SK-N-SH (cell line): ENCODE data around the gene SLC66A2. TPM values are rescaled to one million over a fixed set of nuclear protein-coding genes. Genes with fewer than 3 reads are reported as not detected.

ENCODE experiments used
- CTCF ChIA-PET: fragments of 300-600, 350-600 bp; formaldehyde crosslinking; extraction: SDS; loops from one replicate; lab custom pipeline; 2021; lab: Yijun Ruan, JAX
- POLR2A ChIA-PET: fragments of 350-600 bp; sonication (Branson Sonifier 250); formaldehyde crosslinking; extraction: SDS; loops from one replicate; lab custom pipeline; 2020; ENCODE audit warnings: antibody characterized with exemption, inconsistent platforms; lab: Yijun Ruan, JAX
- DNase-seq: peaks from one replicate; pipeline ENCODE4 v3.0.0; 2012
- H2AFZ ChIP-seq: fragments of 200-600 bp; sonication (generic); 2 replicates; pipeline ENCODE4 v1.8.1; 2016; ENCODE audit warnings: antibody characterized with exemption, mild to moderate bottlenecking, low read depth
- H3F3A ChIP-seq: fragments of 200-600 bp; sonication (generic); replicated peaks from 2 replicates; pipeline ENCODE3; 2016; ENCODE audit warnings: antibody characterized with exemption, mild to moderate bottlenecking; ENCODE audit not compliant: insufficient read depth
- H3K27ac ChIP-seq, 2 experiments: fragments of 200-500 bp in 1 of 2; fragments of 200-600 bp in 1 of 2; sonication (Bioruptor generic) in 1 of 2; sonication (generic), shearing (Covaris generic) in 1 of 2; 2 replicates each; pipeline versions ENCODE4 v1.5.1 to v1.6.1; 2014 to 2016; ENCODE audit warnings: low read depth in 2 of 2, inconsistent platforms in 1 of 2, low read length in 1 of 2, mild to moderate bottlenecking in 1 of 2, mixed read lengths in 1 of 2
- H3K27me3 ChIP-seq: fragments of 200-600 bp; sonication (generic), shearing (Covaris generic); 2 replicates; pipeline ENCODE4 v1.6.1; 2016; ENCODE audit warnings: mixed run types; ENCODE audit not compliant: insufficient read depth
- H3K36me3 ChIP-seq, 2 experiments: fragments of 200-500 bp in 1 of 2; fragments of 200-600 bp in 1 of 2; sonication (Bioruptor generic) in 1 of 2; sonication (generic) in 1 of 2; replicated peaks in 1 of 2; 2 replicates each; pipeline versions ENCODE3 to v1.5.1; 2014 to 2016; ENCODE audit warnings: low read length in 1 of 2, mild to moderate bottlenecking in 1 of 2; ENCODE audit not compliant: insufficient read depth in 2 of 2, control insufficient read depth in 1 of 2
- H3K4me1 ChIP-seq, 2 experiments: fragments of 200-500 bp in 1 of 2; fragments of 200-600 bp in 1 of 2; sonication (Bioruptor generic) in 1 of 2; sonication (generic), shearing (Covaris generic) in 1 of 2; 2 replicates each; pipeline versions ENCODE4 v1.5.1 to v1.6.1; 2014 to 2016; ENCODE audit warnings: low read depth in 1 of 2, low read length in 1 of 2, mixed run types in 1 of 2; ENCODE audit not compliant: insufficient read depth in 2 of 2, control insufficient read depth in 1 of 2
- H3K4me2 ChIP-seq: fragments of 200-600 bp; sonication (generic), shearing (Covaris generic); 2 replicates; pipeline ENCODE4 v1.6.1; 2017; ENCODE audit warnings: mixed run types
- H3K4me3 ChIP-seq, 2 experiments: fragments of 200-500 bp in 1 of 2; fragments of 200-600 bp in 1 of 2; sonication (Bioruptor generic) in 1 of 2; sonication (generic), shearing (Covaris generic) in 1 of 2; 2 replicates each; pipeline versions ENCODE4 v1.5.1 to v1.8.1; 2014 to 2016; ENCODE audit warnings: low read depth in 2 of 2, inconsistent platforms in 1 of 2, low read length in 1 of 2, mild to moderate bottlenecking in 1 of 2, mixed read lengths in 1 of 2, moderate library complexity in 1 of 2
- H3K79me2 ChIP-seq: fragments of 200-600 bp; sonication (generic); 2 replicates; pipeline ENCODE4 v1.8.1; 2017; ENCODE audit warnings: mild to moderate bottlenecking; ENCODE audit not compliant: insufficient read depth
- H3K9ac ChIP-seq: fragments of 200-600 bp; sonication (generic); 2 replicates; pipeline ENCODE4 v1.6.1; 2017; ENCODE audit warnings: mixed run types
- H3K9me2 ChIP-seq: fragments of 200-600 bp; sonication (generic); 2 replicates; pipeline ENCODE4 v1.6.1; 2017; ENCODE audit warnings: mixed run types
- H3K9me3 ChIP-seq: fragments of 200-600 bp; sonication (generic); 2 replicates; pipeline ENCODE4 v1.6.1; 2017; ENCODE audit warnings: mixed run types, mild to moderate bottlenecking, moderate library complexity
- H4K20me1 ChIP-seq: fragments of 200-600 bp; sonication (generic); 2 replicates; pipeline ENCODE4 v1.6.1; 2017; ENCODE audit warnings: mild to moderate bottlenecking, mixed run types; ENCODE audit not compliant: insufficient read depth
- CHD2 ChIP-seq: fragments of 150-350 bp; IDR thresholded peaks from 2 replicates; pipeline ENCODE4 v1.6.1; 2018; ENCODE audit warnings: low read length; ENCODE audit not compliant: partially characterized antibody
- ELF1 ChIP-seq: IDR thresholded peaks from 2 replicates; pipeline ENCODE4 v1.4.0; 2012
- EP300 ChIP-seq, 2 experiments: IDR thresholded peaks; 2 replicates each; pipeline versions ENCODE4 v1.4.0 to v1.6.1; 2012; ENCODE audit warnings: borderline replicate concordance in 1 of 2, low read depth in 1 of 2, low read length in 1 of 2
- EZH2phosphoT487 ChIP-seq: fragments of 200-600 bp; sonication (generic); IDR thresholded peaks from 2 replicates; pipeline ENCODE4 v1.6.1; 2017; ENCODE audit warnings: low read depth, mixed run types, mild to moderate bottlenecking, antibody characterized with exemption, moderate library complexity, borderline replicate concordance
- FOXJ3 ChIP-seq: sonication (generic); formaldehyde crosslinking; IDR thresholded peaks from 2 replicates; pipeline ENCODE4 v1.5.1; 2020; ENCODE audit warnings: mild to moderate bottlenecking, missing genetic modification reagents
- FOXM1 ChIP-seq: IDR thresholded peaks from 2 replicates; pipeline ENCODE4 v1.4.0; 2012; ENCODE audit warnings: low read depth, mild to moderate bottlenecking
- GABPA ChIP-seq: IDR thresholded peaks from 2 replicates; pipeline ENCODE4 v1.4.0; 2012; ENCODE audit warnings: low read depth, mild to moderate bottlenecking
- MEF2A ChIP-seq: IDR thresholded peaks from 2 replicates; pipeline ENCODE4 v1.4.0; 2012; ENCODE audit warnings: low read depth, borderline replicate concordance
- MXI1 ChIP-seq: IDR thresholded peaks from 2 replicates; pipeline ENCODE4 v1.6.1; 2012; ENCODE audit warnings: mild to moderate bottlenecking, low read depth, low read length, improper control_type of control experiment
- NFIC ChIP-seq: IDR thresholded peaks from 2 replicates; pipeline ENCODE4 v1.4.0; 2012; ENCODE audit warnings: borderline replicate concordance
- NRF1 ChIP-seq: IDR thresholded peaks from 2 replicates; pipeline ENCODE4 v1.6.1; 2012; ENCODE audit warnings: low read depth, mild to moderate bottlenecking, low read length
- PBX3 ChIP-seq: IDR thresholded peaks from 2 replicates; pipeline ENCODE4; 2012
- POLR2AphosphoS5 ChIP-seq: IDR thresholded peaks from 2 replicates; pipeline ENCODE4 v1.6.1; 2012; ENCODE audit warnings: low read depth, low read length
- RCOR1 ChIP-seq: fragments of 150-350 bp; IDR thresholded peaks from 2 replicates; pipeline ENCODE4 v1.6.1; 2017; ENCODE audit warnings: antibody characterized with exemption, low read length
- RFX5 ChIP-seq: IDR thresholded peaks from 2 replicates; pipeline ENCODE4 v1.6.1; 2012; ENCODE audit warnings: mild to moderate bottlenecking, improper control_type of control experiment, low read length
- RXRA ChIP-seq: IDR thresholded peaks from 2 replicates; pipeline ENCODE4 v1.4.0; 2012; ENCODE audit warnings: low read depth, mild to moderate bottlenecking, borderline replicate concordance
- SMC3 ChIP-seq: IDR thresholded peaks from 2 replicates; pipeline ENCODE4 v1.6.1; 2012; ENCODE audit warnings: low read depth, low read length, improper control_type of control experiment
- TCF12 ChIP-seq: IDR thresholded peaks from 2 replicates; pipeline ENCODE4 v1.4.0; 2012
- TEAD4 ChIP-seq: IDR thresholded peaks from 2 replicates; pipeline ENCODE4 v1.4.0; 2012; ENCODE audit warnings: mild to moderate bottlenecking, borderline replicate concordance; ENCODE audit not compliant: insufficient read depth
- USF1 ChIP-seq: IDR thresholded peaks from 2 replicates; pipeline ENCODE4 v1.4.0; 2012; ENCODE audit warnings: low read depth, borderline replicate concordance
- USF2 ChIP-seq: fragments of 150-350 bp; IDR thresholded peaks from 2 replicates; pipeline ENCODE4 v1.6.1; 2017; ENCODE audit warnings: antibody characterized with exemption, low read length, low read depth, borderline replicate concordance
- YY1 ChIP-seq: IDR thresholded peaks from 2 replicates; pipeline ENCODE4 v1.4.0; 2012; ENCODE audit warnings: low read depth, mild to moderate bottlenecking
- ZBTB33 ChIP-seq: IDR thresholded peaks from 2 replicates; pipeline ENCODE4 v1.4.0; 2012; ENCODE audit warnings: low read depth, borderline replicate concordance
- WGBS: methylation state at CpG from one replicate; pipeline ENCODE4 v1.1.6; 2017; ENCODE audit warnings: low lambda C conversion rate; 5-methylcytosine and 5-hydroxymethylcytosine counted together
- polyA plus RNA-seq, 3 experiments: library from polyadenylated mRNA; depleted of rRNA; stranded (reverse); fragments of >200 nt; gene quantifications; 2 replicates each; pipeline ENCODE4 v1.2.3, GENCODE V29; 2012

Gene SLC66A2
- polyA plus RNA-seq, 1 of the 3 experiments (the other 2 are of a cell fraction) = 14.5 TPM

GRCh38 chr18:79879566-79879965 is 71.9 kb downstream of the SLC66A2 start:
- H2AFZ ChIP-seq = no peak overlapping the region
- no peaks in the 10 kb centered on the region for H3K36me3 ChIP-seq
- WGBS = 45% methylated on average over 12 of the region's 12 CpGs
- POLR2A ChIA-PET = no interaction called here
- no peaks in the 10 kb centered on the region for H3F3A ChIP-seq
- no peaks in the 10 kb centered on the region for H3K9me3 ChIP-seq
- no peaks in the 10 kb centered on the region for H3K9me2 ChIP-seq
- peaks cover 42% of the 10 kb centered on the region for H3K27me3 ChIP-seq
- no peak for DNase-seq
- no peak overlapping the region for H3K4me2 ChIP-seq
- TF ChIP-seq MEF2A (no peak), ZBTB33 (no peak), FOXJ3 (no peak), RCOR1 (no peak), USF2 (no peak), USF1 (no peak), POLR2AphosphoS5 (no peak), NFIC (no peak), NRF1 (no peak), ELF1 (no peak), TCF12 (no peak)
- H3K79me2 ChIP-seq = no peaks in the 10 kb centered on the region
- no peak overlapping the region for H3K27ac ChIP-seq
- H3K4me3 ChIP-seq = no peak overlapping the region
- H4K20me1 ChIP-seq = no peaks in the 10 kb centered on the region
- CTCF ChIA-PET = no interaction called here
- H3K4me1 ChIP-seq = no peaks in the 10 kb centered on the region; a peak in 1 of 4 replicates
- H3K9ac ChIP-seq = no peak overlapping the region

GRCh38 chr18:79878741-79879378 is 72.6 kb downstream of the SLC66A2 start:
- 60% methylated on average over 20 of the region's 20 CpGs for WGBS
- Histone ChIP-seq H3K27me3 (peaks cover 49% of the 10 kb centered on the region), H2AFZ (no peak overlapping the region), H3K9me2 (no peaks in the 10 kb centered on the region), H4K20me1 (no peaks in the 10 kb centered on the region), H3K4me1 (no peaks in the 10 kb centered on the region; a peak in 1 of 4 replicates), H3K36me3 (no peaks in the 10 kb centered on the region), H3K4me2 (no peak overlapping the region), H3K4me3 (no peak overlapping the region), H3K79me2 (no peaks in the 10 kb centered on the region), H3F3A (no peaks in the 10 kb centered on the region), H3K9ac (no peak overlapping the region), H3K9me3 (no peaks in the 10 kb centered on the region), H3K27ac (no peak overlapping the region)
- ChIA-PET POLR2A (no interaction called here), CTCF (no interaction called here)
- no peak for DNase-seq
- no peak for TF ChIP-seq TCF12
- no peak for TF ChIP-seq CHD2
- no peak for TF ChIP-seq POLR2AphosphoS5
- no peak for TF ChIP-seq TEAD4
- TF ChIP-seq GABPA = no peak
- no peak for TF ChIP-seq YY1
- TF ChIP-seq RFX5 = no peak
- TF ChIP-seq FOXM1 = no peak
- no peak for TF ChIP-seq EZH2phosphoT487
- no peak for TF ChIP-seq USF1
- TF ChIP-seq NRF1 = no peak
- TF ChIP-seq SMC3 = no peak
- TF ChIP-seq RCOR1 = no peak
- TF ChIP-seq MXI1 = no peak
- no peak for TF ChIP-seq EP300 (IDR thresholded peaks at IDR 0.05; ENCODE audit: borderline replicate concordance in 1 of 2, low read depth in 1 of 2, low read length in 1 of 2)
- TF ChIP-seq PBX3 = no peak
- TF ChIP-seq RXRA = no peak
